Loucy (cell line): ENCODE results near the gene ZNF518A.

ENCODE experiments used
- H2AFZ ChIP-seq: fragments of 200-600 bp; sonication (generic); 2 replicates; pipeline ENCODE4 v1.6.0; 2016; ENCODE audit warnings: antibody characterized with exemption, mild to moderate bottlenecking, low read length, moderate library complexity
- H3F3A ChIP-seq: fragments of 200-600 bp; 2 replicates; pipeline ENCODE4 v1.6.0; 2016; ENCODE audit warnings: antibody characterized with exemption, low read depth, mild to moderate bottlenecking
- H3K27me3 ChIP-seq: fragments of 200-600 bp; sonication (generic); 2 replicates; pipeline ENCODE4 v1.6.1; 2014; ENCODE audit warnings: low read length, mild to moderate bottlenecking; ENCODE audit not compliant: insufficient read depth, poor library complexity, severe bottlenecking
- H3K36me3 ChIP-seq: fragments of 200-600 bp; sonication (generic); 2 replicates; pipeline ENCODE4 v1.6.1; 2016; ENCODE audit warnings: low read length; ENCODE audit not compliant: insufficient read depth
- H3K4me1 ChIP-seq: fragments of 200-600 bp; sonication (generic); 2 replicates; pipeline ENCODE4 v1.5.1; 2014; ENCODE audit warnings: low read length, mild to moderate bottlenecking; ENCODE audit not compliant: insufficient read depth, poor library complexity, severe bottlenecking
- H3K4me2 ChIP-seq: fragments of 200-600 bp; sonication (generic); 2 replicates; pipeline ENCODE4 v1.6.0; 2014; ENCODE audit warnings: antibody characterized with exemption, low read length, low read depth, mild to moderate bottlenecking; ENCODE audit not compliant: poor library complexity, severe bottlenecking
- H3K4me3 ChIP-seq: fragments of 200-600 bp; sonication (generic); 2 replicates; pipeline ENCODE4 v1.5.1; 2014; ENCODE audit warnings: low read length, mild to moderate bottlenecking, mixed read lengths; ENCODE audit not compliant: poor library complexity, severe bottlenecking
- H3K79me2 ChIP-seq: fragments of 200-600 bp; sonication (generic); 2 replicates; pipeline ENCODE4 v1.6.1; 2014; ENCODE audit warnings: low read length; ENCODE audit not compliant: insufficient read depth
- H3K9ac ChIP-seq: fragments of 200-600 bp; sonication (generic); 2 replicates; pipeline ENCODE4 v1.6.0; 2014; ENCODE audit warnings: mild to moderate bottlenecking, low read depth, low read length, moderate library complexity; ENCODE audit not compliant: poor library complexity, severe bottlenecking
- H3K9me2 ChIP-seq: fragments of 200-600 bp; sonication (generic); replicated peaks from 2 replicates; pipeline ENCODE4 v1.6.1; 2016; ENCODE audit warnings: low read depth, low read length, mixed read lengths
- H3K9me3 ChIP-seq: fragments of 200-600 bp; sonication (generic); 2 replicates; pipeline ENCODE4 v1.6.1; 2014; ENCODE audit warnings: mild to moderate bottlenecking, antibody characterized with exemption, low read length, low read depth; ENCODE audit not compliant: insufficient read depth
- H4K20me1 ChIP-seq: fragments of 200-600 bp; sonication (generic); 2 replicates; pipeline ENCODE4 v1.6.0; 2014; ENCODE audit warnings: antibody characterized with exemption, low read length, mild to moderate bottlenecking; ENCODE audit not compliant: insufficient read depth, poor library complexity, severe bottlenecking
- EZH2phosphoT487 ChIP-seq: fragments of 200-600 bp; IDR thresholded peaks from 2 replicates; pipeline ENCODE4 v1.6.1; 2018; ENCODE audit warnings: antibody characterized with exemption, mild to moderate bottlenecking, moderate library complexity, borderline replicate concordance
- TF ChIP-seq, protein P1 (sequence below): fragments of 200-600 bp; sonication (generic); conservative IDR thresholded peaks from 2 replicates; pipeline ENCODE4 v1.5.1; 2014; ENCODE audit warnings: mild to moderate bottlenecking, antibody characterized with exemption, low read length

ZNF518A gene

DNA sequence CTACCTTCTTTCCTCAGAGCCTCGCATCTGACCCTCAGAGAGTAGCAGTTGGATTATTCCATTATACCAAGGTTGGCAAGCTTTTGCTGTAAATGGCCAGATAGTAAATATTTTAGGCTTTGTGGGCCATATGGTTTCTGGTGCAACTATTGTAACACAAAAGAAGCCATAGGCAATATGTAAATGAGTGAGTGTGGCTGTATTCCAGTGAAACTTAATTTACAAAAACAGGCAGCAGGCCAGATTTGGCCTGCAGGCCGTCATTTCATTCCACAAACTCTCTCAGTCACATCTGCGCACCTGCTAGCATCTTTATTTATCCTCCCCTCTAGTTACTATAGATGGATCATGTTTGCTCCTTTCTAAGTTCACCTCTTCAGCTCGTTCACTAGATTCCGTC is 6.7 kb downstream of the ZNF518A start:
- Histone ChIP-seq H2AFZ (no peak overlapping the region), H3K4me3 (no peak overlapping the region), H3K4me2 (no peak overlapping the region), H3K27me3 (no peaks in the 10 kb centered on the region), H3K36me3 (no peaks in the 10 kb centered on the region; the same call in 1 of the 2 replicates), H3F3A (no peaks in the 10 kb centered on the region), H3K4me1 (peaks cover 4% of the 10 kb centered on the region), H3K79me2 (peaks cover 3% of the 10 kb centered on the region), H3K9me2 (no peaks in the 10 kb centered on the region), H4K20me1 (no peaks in the 10 kb centered on the region), H3K9ac (no peak overlapping the region), H3K9me3 (no peaks in the 10 kb centered on the region)
- no peak for TF ChIP-seq EZH2phosphoT487
- TF ChIP-seq, protein P1, sequence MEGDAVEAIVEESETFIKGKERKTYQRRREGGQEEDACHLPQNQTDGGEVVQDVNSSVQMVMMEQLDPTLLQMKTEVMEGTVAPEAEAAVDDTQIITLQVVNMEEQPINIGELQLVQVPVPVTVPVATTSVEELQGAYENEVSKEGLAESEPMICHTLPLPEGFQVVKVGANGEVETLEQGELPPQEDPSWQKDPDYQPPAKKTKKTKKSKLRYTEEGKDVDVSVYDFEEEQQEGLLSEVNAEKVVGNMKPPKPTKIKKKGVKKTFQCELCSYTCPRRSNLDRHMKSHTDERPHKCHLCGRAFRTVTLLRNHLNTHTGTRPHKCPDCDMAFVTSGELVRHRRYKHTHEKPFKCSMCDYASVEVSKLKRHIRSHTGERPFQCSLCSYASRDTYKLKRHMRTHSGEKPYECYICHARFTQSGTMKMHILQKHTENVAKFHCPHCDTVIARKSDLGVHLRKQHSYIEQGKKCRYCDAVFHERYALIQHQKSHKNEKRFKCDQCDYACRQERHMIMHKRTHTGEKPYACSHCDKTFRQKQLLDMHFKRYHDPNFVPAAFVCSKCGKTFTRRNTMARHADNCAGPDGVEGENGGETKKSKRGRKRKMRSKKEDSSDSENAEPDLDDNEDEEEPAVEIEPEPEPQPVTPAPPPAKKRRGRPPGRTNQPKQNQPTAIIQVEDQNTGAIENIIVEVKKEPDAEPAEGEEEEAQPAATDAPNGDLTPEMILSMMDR: no peak

DNA sequence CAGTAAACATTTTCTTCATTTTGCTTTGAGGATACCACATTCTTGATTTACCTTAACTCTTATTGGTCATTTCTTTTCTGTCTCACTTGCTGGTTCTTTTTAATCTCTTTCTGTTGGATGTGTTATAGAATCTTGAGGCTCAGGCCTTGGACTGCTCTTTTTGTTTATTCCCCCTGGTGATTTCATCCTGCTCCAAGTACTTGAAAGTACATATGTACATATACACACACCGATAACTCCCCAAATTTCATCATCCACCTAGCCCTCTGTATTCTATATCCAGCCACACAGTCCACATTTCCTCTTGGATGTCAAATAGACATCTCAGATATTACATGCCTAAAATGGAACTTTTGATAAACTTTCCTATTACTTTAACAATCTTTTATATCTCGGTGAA is 7.5 kb downstream of the ZNF518A start:
- no peak overlapping the region for H3K9ac ChIP-seq
- H2AFZ ChIP-seq: no peak overlapping the region
- no peaks in the 10 kb centered on the region; the same call in 1 of the 2 replicates for H3K36me3 ChIP-seq
- H3K27me3 ChIP-seq: no peaks in the 10 kb centered on the region
- H3K4me3 ChIP-seq: no peak overlapping the region
- no peaks in the 10 kb centered on the region for H3K9me2 ChIP-seq
- H3K4me1 ChIP-seq: no peaks in the 10 kb centered on the region
- H3K9me3 ChIP-seq: no peaks in the 10 kb centered on the region
- no peak overlapping the region for H3K4me2 ChIP-seq
- H3F3A ChIP-seq: no peaks in the 10 kb centered on the region
- TF ChIP-seq EZH2phosphoT487: no peak
- TF ChIP-seq, protein P1: no peak
- no peaks in the 10 kb centered on the region for H4K20me1 ChIP-seq
- H3K79me2 ChIP-seq: no peaks in the 10 kb centered on the region; the same call in 1 of the 2 replicates

DNA sequence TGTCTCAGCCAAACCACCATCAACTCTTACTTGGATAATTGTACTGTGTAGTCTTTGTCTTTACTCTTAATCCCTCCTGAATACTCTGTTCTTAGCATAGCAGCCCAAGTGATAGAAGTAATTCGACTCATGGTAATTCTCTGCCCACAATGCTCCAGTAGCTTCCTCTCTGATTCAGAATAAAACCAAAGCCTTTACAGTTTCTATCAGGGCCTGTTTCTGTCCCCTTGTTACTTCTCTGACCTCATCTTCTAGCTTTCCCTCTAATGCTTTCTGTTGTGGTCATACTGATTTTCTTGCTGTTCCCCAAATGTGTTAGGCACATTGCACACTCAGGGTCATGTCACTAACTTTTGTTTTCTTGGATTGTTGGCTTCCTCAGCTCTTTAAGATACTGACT is 8.0 kb downstream of the ZNF518A start:
- H2AFZ ChIP-seq: no peak overlapping the region
- H3K9me2 ChIP-seq: no peaks in the 10 kb centered on the region
- no peaks in the 10 kb centered on the region for H3F3A ChIP-seq
- no peak overlapping the region for H3K4me2 ChIP-seq
- no peaks in the 10 kb centered on the region for H3K9me3 ChIP-seq
- H3K4me1 ChIP-seq: no peaks in the 10 kb centered on the region
- no peaks in the 10 kb centered on the region for H3K27me3 ChIP-seq
- H3K79me2 ChIP-seq: no peaks in the 10 kb centered on the region; the same call in 1 of the 2 replicates
- no peak for TF ChIP-seq EZH2phosphoT487
- TF ChIP-seq, protein P1: no peak
- H3K36me3 ChIP-seq: peaks cover 3% of the 10 kb centered on the region; the same call in 1 of the 2 replicates
- no peak overlapping the region for H3K4me3 ChIP-seq
- no peak overlapping the region for H3K9ac ChIP-seq
- H4K20me1 ChIP-seq: no peaks in the 10 kb centered on the region
